DND-41 (cell line): ENCODE measurements around the gene MACROD2.

Experiments
- ATAC-seq: fragments of 200-7000 bp; cut with Tn5 transposase; 3 replicates; pipeline ENCODE4 v1.9.1; 2021; ENCODE audit warnings: low read depth; ENCODE audit not compliant: insufficient read depth
- DNase-seq: peaks from one replicate; pipeline ENCODE4 v3.0.0-alpha.2; 2020
- H2AFZ ChIP-seq: 2 replicates; pipeline ENCODE4 v1.6.0; 2012; ENCODE audit warnings: low read depth, low read length
- H3K27ac ChIP-seq: 2 replicates; pipeline ENCODE4 v1.5.1; 2012; ENCODE audit warnings: low read length, inconsistent platforms
- H3K27me3 ChIP-seq: fragments of 200-600 bp; sonication (generic); 2 replicates; pipeline ENCODE4 v1.6.0; 2012; ENCODE audit warnings: low read length, mild to moderate bottlenecking, inconsistent platforms; ENCODE audit not compliant: insufficient read depth, poor library complexity
- H3K36me3 ChIP-seq: 2 replicates; pipeline ENCODE4 v1.5.1; 2012; ENCODE audit warnings: low read length, inconsistent platforms; ENCODE audit not compliant: insufficient read depth
- H3K4me1 ChIP-seq: 2 replicates; pipeline ENCODE4 v1.5.1; 2012; ENCODE audit warnings: mild to moderate bottlenecking, low read length; ENCODE audit not compliant: insufficient read depth
- H3K4me2 ChIP-seq: 2 replicates; pipeline ENCODE4 v1.6.0; 2012; ENCODE audit warnings: mild to moderate bottlenecking, moderate library complexity, low read length, inconsistent platforms; ENCODE audit not compliant: insufficient read depth
- H3K4me3 ChIP-seq, 2 experiments: fragments of 200-600 bp in 1 of 2; shearing (Covaris generic) in 1 of 2; 2 replicates each; pipeline ENCODE4 v1.5.1; 2012 to 2016; ENCODE audit warnings: inconsistent platforms in 2 of 2, low read length in 2 of 2, mild to moderate bottlenecking in 2 of 2, low read depth in 1 of 2, moderate library complexity in 1 of 2
- H3K79me2 ChIP-seq: 2 replicates; pipeline ENCODE4 v1.6.0; 2012; ENCODE audit warnings: low read length, inconsistent platforms; ENCODE audit not compliant: insufficient read depth
- H3K9ac ChIP-seq: 2 replicates; pipeline ENCODE4 v1.6.0; 2012; ENCODE audit warnings: low read depth, mild to moderate bottlenecking, inconsistent platforms, low read length, moderate library complexity
- H3K9me3 ChIP-seq: 2 replicates; pipeline ENCODE4 v1.5.1; 2012; ENCODE audit warnings: low read length, moderate library complexity, mild to moderate bottlenecking, inconsistent platforms; ENCODE audit not compliant: insufficient read depth, severe bottlenecking
- H4K20me1 ChIP-seq: 2 replicates; pipeline ENCODE4 v1.6.0; 2012; ENCODE audit warnings: low read length; ENCODE audit not compliant: insufficient read depth
- CTCF ChIP-seq: IDR thresholded peaks from 2 replicates; pipeline ENCODE4 v1.5.1; 2012; ENCODE audit warnings: borderline replicate concordance, low read length, moderate library complexity, mild to moderate bottlenecking; ENCODE audit not compliant: poor library complexity, severe bottlenecking; ENCODE audit errors: extremely low read depth
- EZH2 ChIP-seq: IDR thresholded peaks from 3 replicates; pipeline ENCODE4 v1.6.1; 2012; ENCODE audit warnings: borderline replicate concordance, low read depth, mild to moderate bottlenecking, moderate library complexity, low read length, inconsistent platforms; ENCODE audit not compliant: severe bottlenecking

The MACROD2 gene

GRCh38 chr20:15227102-15227501, 1231.8 kb downstream of the MACROD2 start:
- Histone ChIP-seq H3K4me1 (no peaks in the 10 kb centered on the region), H3K4me2 (no peak overlapping the region), H3K36me3 (no peaks in the 10 kb centered on the region), H4K20me1 (no peaks in the 10 kb centered on the region), H3K79me2 (no peaks in the 10 kb centered on the region), H2AFZ (no peak overlapping the region), H3K4me3 (no peak overlapping the region), H3K9ac (no peak overlapping the region), H3K27ac (no peak overlapping the region), H3K9me3 (peaks cover 3% of the 10 kb centered on the region), H3K27me3 (no peaks in the 10 kb centered on the region)
- no peak for TF ChIP-seq CTCF
- no peak for TF ChIP-seq EZH2
- DNase-seq: no peak
- ATAC-seq: no peak

DNA sequence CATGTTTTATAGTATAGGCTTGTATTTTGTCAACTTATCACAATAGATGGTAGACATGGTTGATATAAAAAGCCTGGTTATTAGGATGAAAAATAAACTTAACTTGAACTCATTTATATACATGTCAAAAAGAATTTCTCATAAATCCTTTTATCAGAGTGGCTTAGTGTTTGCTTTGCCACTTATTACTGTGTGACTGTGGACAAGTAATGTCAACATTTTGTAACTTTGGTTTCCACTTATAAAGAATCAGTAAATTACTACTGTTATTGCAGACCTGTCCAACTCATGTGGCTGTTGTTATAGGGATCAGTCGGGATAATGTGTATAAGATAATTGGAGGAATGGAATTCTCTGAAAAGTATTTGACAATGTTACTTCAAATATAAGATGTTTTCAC, 1236.9 kb downstream of the MACROD2 start:
- DNase-seq (no peak), ATAC-seq (no peak)
- H3K4me1 ChIP-seq: no peaks in the 10 kb centered on the region
- no peak overlapping the region for H3K4me2 ChIP-seq
- no peaks in the 10 kb centered on the region for H3K79me2 ChIP-seq
- TF ChIP-seq EZH2: no peak
- TF ChIP-seq CTCF: no peak
- H3K9ac ChIP-seq: no peak overlapping the region
- no peak overlapping the region for H3K4me3 ChIP-seq
- no peaks in the 10 kb centered on the region for H3K27me3 ChIP-seq
- no peak overlapping the region for H3K27ac ChIP-seq
- H4K20me1 ChIP-seq: no peaks in the 10 kb centered on the region
- H3K36me3 ChIP-seq: no peaks in the 10 kb centered on the region
- peaks cover 3% of the 10 kb centered on the region for H3K9me3 ChIP-seq
- H2AFZ ChIP-seq: no peak overlapping the region

DNA sequence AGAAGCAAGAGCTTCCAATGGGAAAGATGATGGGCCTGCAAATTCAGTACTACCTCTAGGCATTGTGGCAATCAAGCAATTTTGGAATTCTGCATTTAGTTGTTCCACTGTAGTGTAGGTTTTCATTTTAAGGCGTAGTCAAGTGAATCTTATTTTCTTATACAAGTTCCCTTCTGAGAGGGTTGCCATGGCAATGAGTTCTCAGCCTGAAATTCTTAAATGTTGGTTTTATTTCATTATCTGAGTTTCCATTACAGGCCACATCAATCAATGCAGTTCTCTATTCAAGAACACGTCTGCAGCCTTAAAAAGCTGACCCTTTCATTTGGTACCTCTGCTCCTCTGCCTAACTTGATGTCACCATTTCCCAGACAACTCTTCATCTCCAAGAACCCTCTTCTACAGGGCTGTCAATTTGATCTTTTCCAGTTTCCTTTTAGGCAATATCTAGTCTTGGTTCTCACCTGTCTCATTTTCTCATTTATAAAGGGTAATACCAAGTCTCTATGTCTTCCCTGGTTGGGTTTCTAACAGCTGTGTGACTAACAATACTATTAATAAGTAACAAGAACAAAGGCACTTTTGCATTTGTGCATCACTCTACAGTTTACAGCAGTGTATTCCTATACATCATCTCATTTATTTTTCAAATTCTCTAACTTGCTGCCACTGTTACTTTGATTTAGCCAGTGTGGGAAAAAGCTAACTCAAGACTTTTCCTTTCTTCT, 1240.3 kb downstream of the MACROD2 start:
- Histone ChIP-seq H4K20me1 (no peaks in the 10 kb centered on the region), H3K4me1 (no peaks in the 10 kb centered on the region), H3K79me2 (no peaks in the 10 kb centered on the region), H2AFZ (no peak overlapping the region), H3K4me2 (no peak overlapping the region), H3K9me3 (no peaks in the 10 kb centered on the region), H3K9ac (no peak overlapping the region), H3K27ac (no peak overlapping the region), H3K4me3 (no peak overlapping the region), H3K27me3 (no peaks in the 10 kb centered on the region), H3K36me3 (no peaks in the 10 kb centered on the region)
- ATAC-seq: no peak
- no peak for DNase-seq
- TF ChIP-seq EZH2 (no peak), CTCF (no peak)
